ENCODE data around the gene PCCA. TPM values are rescaled to one million over a fixed set of nuclear protein-coding genes. Genes with fewer than 3 reads are reported as not detected.

The PCCA gene
- total RNA-seq, 1 donor from 2014 or later: 33.3 TPM

DNA sequence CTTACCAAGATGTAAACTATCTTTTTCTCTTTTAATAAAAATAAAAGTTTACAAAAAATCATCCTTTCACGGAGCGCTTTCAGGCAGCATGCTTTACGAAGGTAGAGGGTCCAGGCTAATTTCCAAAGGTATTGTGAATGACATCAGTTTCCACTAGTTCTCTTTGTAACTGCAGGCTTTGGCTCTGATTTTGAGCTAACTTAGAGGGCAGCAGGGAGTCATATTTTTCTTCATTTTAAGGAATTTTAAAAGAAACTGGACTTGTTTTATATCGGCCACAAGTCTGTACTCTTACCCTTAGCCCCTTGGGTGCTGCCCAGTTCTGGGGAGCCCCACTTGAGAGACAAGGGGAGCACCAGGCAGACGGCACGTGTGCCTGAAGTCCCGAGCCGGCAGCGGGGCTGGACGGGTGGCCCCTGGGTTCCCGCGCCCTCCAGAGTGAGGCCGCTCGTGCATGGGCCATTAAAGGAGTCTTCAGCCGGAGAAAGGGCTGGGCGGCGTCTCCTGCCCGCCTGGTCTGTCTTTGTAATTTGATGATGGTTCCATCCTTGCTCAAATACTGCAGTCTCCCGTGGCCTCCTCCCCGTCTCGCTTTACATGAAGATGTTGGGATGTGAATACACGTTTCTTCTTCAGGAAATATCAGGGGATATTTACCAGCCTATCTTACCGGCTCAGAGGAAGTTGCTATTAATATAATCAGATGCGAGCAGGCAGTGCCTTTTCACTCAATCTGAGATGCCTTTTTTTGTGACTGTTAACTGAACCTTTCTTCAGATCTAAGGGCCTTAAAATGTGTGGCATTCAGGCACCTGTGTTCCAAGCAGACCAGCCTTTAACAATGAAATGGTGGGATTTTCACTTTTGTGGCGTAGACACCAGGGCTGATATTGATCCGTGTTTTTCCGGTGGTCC is 432.3 kb downstream of the PCCA start:
- Mint-ChIP-seq H3K4me1 (ENCODE audit: unreplicated experiment) (peaks cover 34% of the 10 kb centered on the region), H3K27me3 (ENCODE audit: unreplicated experiment) (peaks cover 7% of the 10 kb centered on the region), H3K4me3 (ENCODE audit: unreplicated experiment) (no peak overlapping the region), H3K36me3 (ENCODE audit: low read depth, unreplicated experiment) (peaks cover 11% of the 10 kb centered on the region), H3K9me3 (ENCODE audit: unreplicated experiment) (no peaks in the 10 kb centered on the region), H3K27ac (ENCODE audit: unreplicated experiment) (no peak overlapping the region)
- no peak for DNase-seq (ENCODE audit: low spot score)
- TF ChIP-seq, protein P1, sequence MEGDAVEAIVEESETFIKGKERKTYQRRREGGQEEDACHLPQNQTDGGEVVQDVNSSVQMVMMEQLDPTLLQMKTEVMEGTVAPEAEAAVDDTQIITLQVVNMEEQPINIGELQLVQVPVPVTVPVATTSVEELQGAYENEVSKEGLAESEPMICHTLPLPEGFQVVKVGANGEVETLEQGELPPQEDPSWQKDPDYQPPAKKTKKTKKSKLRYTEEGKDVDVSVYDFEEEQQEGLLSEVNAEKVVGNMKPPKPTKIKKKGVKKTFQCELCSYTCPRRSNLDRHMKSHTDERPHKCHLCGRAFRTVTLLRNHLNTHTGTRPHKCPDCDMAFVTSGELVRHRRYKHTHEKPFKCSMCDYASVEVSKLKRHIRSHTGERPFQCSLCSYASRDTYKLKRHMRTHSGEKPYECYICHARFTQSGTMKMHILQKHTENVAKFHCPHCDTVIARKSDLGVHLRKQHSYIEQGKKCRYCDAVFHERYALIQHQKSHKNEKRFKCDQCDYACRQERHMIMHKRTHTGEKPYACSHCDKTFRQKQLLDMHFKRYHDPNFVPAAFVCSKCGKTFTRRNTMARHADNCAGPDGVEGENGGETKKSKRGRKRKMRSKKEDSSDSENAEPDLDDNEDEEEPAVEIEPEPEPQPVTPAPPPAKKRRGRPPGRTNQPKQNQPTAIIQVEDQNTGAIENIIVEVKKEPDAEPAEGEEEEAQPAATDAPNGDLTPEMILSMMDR (IDR thresholded peaks at IDR 0.05; ENCODE audit: unreplicated experiment): no peak

DNA sequence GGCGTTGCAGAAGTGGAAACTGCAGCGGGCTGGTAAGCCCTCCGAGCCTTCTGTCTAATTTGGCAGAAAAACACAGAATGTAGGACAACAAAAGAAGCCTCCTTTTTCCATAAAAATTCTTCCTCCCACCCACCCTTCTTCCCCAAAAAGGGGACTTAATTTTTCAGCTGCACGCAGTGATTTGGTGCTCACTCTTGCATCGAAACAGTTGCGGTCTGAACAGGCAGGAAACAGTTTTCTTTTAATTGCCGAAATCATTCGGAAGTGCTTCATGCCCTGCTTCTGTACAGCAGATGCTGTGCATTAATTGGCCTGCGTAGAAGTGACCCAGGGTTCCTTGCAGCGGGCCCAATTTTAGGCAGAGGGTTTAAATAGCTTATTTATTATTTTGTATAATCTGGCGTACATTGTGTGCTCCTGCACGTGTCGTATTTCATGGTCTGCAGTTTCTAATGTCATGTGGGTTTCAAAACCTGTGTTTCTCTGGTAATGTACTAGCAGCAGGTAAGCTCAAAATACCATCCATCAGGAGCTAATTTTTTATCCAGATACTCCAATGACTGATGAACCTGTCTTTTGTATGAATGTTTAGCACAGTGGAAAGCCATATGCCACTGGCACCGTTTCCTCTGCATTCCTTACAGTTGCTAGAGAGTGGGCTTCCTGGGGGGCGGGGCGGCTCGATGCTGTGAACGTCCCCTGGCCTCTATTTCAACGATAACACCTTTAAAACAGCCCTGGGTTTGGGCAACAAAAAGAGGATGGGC is 433.1 kb downstream of the PCCA start:
- no peak overlapping the region for H3K27ac Mint-ChIP-seq (ENCODE audit: unreplicated experiment)
- DNase-seq (ENCODE audit: low spot score): no peak
- H3K27me3 Mint-ChIP-seq (ENCODE audit: unreplicated experiment): peaks cover 7% of the 10 kb centered on the region
- H3K36me3 Mint-ChIP-seq (ENCODE audit: low read depth, unreplicated experiment): peaks cover 11% of the 10 kb centered on the region
- no peak overlapping the region for H3K4me3 Mint-ChIP-seq (ENCODE audit: unreplicated experiment)
- TF ChIP-seq, protein P1 (IDR thresholded peaks at IDR 0.05; ENCODE audit: unreplicated experiment): no peak
- H3K9me3 Mint-ChIP-seq (ENCODE audit: unreplicated experiment): no peaks in the 10 kb centered on the region
- H3K4me1 Mint-ChIP-seq (ENCODE audit: unreplicated experiment): peaks cover 34% of the 10 kb centered on the region

DNA sequence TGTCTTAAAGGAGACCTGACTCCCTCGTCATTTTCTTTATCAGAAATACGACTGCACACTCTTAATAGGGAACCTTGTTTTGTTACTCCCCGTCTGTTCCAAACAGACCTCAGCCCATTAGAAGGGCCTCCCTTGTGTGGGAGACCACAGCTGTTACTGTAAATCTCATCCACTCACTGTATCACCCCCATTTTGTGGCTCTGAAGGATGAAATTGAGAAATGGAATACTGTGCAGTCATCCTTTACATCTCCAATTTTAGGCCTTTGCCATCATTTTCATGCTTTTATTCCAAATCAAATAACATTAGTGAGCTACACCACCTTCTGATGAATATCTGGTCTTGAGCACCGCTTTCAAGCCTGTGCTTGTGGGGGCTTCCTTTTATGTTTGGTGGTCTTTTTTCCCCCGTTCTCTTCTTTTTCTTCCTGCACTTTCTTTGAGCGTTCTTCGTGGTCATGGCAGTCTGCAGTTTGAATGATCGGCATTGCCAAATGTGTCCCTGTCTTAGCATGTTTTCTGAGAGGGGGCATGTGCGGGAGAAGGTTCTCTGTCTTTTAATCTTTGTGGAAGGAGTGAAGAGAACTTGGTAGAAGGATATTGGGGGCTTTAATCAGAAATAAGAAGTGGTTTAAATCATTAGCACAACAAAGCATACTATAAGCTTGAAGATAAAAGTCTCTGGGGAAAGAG is 433.9 kb downstream of the PCCA start:
- Mint-ChIP-seq H3K4me1 (ENCODE audit: unreplicated experiment) (peaks cover 33% of the 10 kb centered on the region), H3K36me3 (ENCODE audit: low read depth, unreplicated experiment) (peaks cover 11% of the 10 kb centered on the region), H3K4me3 (ENCODE audit: unreplicated experiment) (peak overlapping the region; percentile 26), H3K9me3 (ENCODE audit: unreplicated experiment) (no peaks in the 10 kb centered on the region), H3K27me3 (ENCODE audit: unreplicated experiment) (peaks cover 7% of the 10 kb centered on the region), H3K27ac (ENCODE audit: unreplicated experiment) (no peak overlapping the region)
- DNase-seq (ENCODE audit: low spot score): no peak
- TF ChIP-seq, protein P1 (IDR thresholded peaks at IDR 0.05; ENCODE audit: unreplicated experiment): no peak

DNA sequence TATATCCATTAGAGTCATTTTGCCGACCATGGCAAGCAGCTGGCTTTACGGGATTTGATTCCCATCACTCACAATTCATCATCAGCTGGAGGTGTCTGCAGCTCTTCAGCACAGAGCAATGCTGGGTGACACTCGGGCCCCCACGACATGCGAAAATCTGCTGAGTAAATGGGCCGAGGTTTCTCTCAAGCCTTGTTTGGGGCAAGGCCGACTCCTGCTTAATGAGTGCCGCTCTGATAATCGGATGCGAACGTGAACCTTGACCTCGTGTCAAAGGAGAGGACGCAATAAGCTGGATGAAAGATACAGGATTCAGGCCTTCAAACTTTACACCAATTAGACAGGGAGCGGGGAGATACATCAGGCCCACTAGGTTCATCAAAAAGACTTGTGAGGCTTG is 434.5 kb downstream of the PCCA start:
- Mint-ChIP-seq H3K27me3 (ENCODE audit: unreplicated experiment) (peaks cover 7% of the 10 kb centered on the region), H3K27ac (ENCODE audit: unreplicated experiment) (no peak overlapping the region), H3K36me3 (ENCODE audit: low read depth, unreplicated experiment) (peaks cover 14% of the 10 kb centered on the region), H3K4me1 (ENCODE audit: unreplicated experiment) (peaks cover 28% of the 10 kb centered on the region), H3K4me3 (ENCODE audit: unreplicated experiment) (no peak overlapping the region), H3K9me3 (ENCODE audit: unreplicated experiment) (no peaks in the 10 kb centered on the region)
- no peak for DNase-seq (ENCODE audit: low spot score)
- TF ChIP-seq, protein P1 (IDR thresholded peaks at IDR 0.05; ENCODE audit: unreplicated experiment): no peak

All from endothelial cell (in vitro differentiated cells).